HG03280 (cell line): ENCODE measurements around the gene FXYD1.
"Not testable (repeated sequence)": the region's sequence is repeated elsewhere in the genome, so short reads cannot be mapped to it uniquely, and the experiment has no call there.

Experiments
- ATAC-seq: cut with Tn5 transposase; IDR thresholded peaks from one replicate; pipeline ENCODE4 v1.9.1; 2021; ENCODE audit warnings: mild to moderate bottlenecking, moderate library complexity; ENCODE audit not compliant: unreplicated experiment

Gene FXYD1

DNA sequence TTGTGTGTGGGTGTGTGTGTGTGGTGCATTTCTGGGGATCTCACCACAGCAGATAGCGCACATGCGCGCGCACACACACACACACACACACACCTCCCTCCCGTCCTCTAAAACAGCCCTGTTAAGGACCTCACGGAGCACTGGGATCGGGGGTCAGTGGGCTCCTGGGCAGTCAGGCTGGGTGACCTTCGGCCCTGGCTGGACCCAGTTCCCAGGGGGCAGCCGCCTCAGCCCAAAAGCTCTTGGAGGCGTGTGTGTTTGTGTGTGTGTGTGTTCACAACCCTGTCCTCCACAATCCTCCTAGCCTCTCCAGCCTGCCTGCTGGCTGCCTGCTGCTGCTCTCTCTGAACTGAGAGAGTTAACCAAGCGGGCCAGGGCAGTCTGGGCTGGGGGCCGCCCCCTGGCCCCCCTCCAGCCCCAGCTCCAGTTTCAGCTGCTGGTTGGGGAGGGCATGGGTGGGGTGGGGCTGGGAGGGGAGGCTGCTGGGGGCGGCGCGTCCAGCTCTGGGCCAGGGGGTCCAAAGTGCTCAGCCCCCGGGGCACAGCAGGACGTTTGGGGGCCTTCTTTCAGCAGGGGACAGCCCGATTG lies at the start of gene FXYD1:
TSS of gene FXYD1 (plus strand) at position 520 of the 588 bp plus-strand sequence. CDS start 1,256 bp downstream, outside the sequence.
- no peak for ATAC-seq

DNA sequence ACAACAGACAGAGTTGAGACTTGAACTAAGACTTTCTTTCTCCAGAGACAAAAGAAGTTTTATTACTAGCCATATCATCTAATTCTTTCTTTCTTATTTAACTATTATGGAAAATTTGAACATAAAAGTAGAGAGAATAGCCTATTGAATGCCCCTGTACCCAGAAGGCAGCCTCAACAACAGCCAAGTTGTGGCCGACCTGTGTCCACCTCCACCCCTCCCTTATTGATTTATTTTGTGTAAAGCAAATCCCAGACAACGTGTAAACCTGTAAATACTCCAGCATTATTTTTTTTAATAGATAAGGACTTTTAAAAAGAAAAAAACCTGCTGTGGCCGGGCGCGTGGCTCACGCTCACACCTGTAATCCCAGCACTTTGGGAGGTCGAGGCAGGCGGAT lies 49.1 kb upstream of the FXYD1 start:
- ATAC-seq = no peak

DNA sequence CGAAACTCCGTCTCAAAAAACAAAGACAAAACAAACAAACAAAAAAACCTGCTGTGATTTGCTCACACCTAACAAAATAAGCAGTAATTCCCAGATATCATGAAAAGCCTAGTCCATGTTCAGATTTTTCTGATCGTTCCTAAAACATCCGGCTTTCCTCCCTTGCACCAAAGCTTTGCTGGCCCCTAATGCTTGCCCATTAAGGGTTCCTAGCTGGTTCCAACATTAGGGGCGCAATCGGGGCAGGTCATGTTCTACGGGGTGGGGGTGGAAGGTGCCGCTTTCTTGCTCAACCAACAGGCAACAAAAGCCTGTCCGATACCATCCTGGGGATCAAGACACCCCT lies 48.5 kb upstream of the FXYD1 start:
- ATAC-seq = no peak

DNA sequence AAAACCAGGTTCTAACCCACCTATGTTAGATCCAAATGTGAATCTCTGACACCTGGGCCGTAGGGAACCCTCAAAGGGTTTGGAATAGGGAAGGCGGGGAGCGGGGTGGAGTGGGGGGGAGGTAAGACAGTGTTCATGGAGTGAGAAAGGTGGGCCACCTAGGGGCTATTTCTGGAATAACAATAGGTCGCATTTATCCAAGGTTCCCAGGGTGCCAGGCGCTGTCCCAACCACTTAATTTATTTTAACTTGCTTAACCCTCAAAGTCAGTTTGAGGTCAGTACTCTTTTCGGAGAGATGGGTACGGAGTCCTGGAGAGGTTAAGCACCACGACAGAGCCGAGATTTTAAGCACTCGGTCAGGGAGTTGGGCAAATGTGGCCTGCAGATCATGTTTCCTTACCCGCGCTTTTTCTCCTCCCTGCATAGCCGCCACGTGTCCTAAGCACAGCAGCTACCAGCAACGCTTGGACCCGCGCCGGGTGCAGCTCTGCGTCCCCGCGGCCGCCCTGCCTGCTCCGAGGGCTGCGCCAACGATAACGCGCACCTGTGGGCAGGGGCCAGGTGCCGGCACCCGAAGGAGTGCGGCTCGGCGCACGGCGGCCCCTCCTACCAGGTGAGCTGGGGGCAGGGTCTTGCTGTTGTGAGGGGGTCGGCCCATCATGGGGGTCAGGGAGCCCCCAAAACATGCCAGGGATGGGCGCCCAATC lies 48.0 kb upstream of the FXYD1 start:
- ATAC-seq = no peak

DNA sequence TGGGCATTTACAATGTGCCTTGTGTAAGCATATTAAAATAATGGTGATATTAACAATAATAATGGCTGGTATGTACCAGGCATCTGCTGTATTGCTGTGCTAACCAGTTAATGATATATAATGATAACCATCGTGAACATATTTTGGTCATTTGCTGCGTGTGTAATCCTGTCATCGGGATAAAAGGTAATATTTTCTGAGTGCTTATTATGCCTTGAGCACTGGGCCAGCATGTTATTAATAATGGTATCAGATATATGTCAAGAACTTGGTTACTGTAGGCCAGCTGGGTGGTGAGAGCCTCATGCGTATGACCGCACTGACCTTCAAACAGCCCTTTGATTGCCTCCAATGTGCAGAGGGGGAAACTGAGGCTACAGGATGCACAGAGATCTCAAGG lies 45.2 kb upstream of the FXYD1 start:
- ATAC-seq = no peak

DNA sequence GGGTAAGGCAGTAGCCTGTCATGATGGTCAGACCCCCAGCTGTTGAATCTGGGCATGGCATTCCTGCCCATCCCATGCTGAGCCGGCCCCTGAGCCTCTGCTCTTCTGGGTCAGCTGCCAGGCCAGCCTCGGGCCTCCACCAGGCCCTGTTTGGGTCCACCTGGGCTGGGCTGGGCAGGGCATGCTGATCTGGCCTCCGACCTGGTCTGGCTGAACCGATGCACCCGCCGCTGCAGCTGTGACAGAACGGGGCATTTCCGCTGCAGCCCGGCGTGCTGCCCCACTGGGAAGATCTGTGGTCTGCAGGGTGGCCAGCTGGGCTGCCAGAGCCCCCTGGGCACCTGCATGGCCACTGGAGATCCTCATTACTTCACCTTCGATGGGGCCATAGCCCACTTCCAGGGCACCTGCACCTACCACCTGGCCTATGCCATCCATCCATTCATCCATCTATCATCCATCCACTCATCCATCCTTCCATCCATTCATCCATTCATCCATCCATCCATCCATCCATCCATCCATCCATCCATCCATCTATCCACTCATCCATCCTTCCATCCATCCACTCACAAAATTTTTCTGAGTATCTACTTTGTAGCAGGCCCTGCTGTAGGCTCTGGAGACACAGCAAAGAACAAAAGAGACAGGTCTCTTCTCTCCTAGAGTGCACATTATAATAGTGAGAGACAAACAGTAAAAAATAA lies 44.5 kb upstream of the FXYD1 start:
- ATAC-seq = no peak

DNA sequence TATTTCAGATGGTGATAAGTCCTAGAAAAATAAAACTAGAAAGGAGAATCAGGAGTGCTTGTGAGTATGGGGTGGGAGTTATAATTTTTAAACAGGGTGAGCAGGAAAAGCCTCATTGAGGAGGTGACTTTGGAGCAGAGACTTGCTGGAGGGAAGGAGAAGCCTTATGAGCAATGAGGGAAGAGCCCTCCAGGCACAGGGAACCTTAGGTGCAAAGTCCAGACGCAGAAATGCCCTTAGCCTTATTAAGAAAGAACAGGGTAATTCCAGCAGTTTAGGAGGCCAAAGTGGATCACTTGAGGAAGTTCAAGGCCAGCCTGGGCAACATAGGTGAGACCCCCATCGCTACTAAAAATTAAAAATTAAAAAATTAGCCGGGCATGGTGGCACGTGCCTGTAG lies 44.0 kb upstream of the FXYD1 start:
- no peak for ATAC-seq

DNA sequence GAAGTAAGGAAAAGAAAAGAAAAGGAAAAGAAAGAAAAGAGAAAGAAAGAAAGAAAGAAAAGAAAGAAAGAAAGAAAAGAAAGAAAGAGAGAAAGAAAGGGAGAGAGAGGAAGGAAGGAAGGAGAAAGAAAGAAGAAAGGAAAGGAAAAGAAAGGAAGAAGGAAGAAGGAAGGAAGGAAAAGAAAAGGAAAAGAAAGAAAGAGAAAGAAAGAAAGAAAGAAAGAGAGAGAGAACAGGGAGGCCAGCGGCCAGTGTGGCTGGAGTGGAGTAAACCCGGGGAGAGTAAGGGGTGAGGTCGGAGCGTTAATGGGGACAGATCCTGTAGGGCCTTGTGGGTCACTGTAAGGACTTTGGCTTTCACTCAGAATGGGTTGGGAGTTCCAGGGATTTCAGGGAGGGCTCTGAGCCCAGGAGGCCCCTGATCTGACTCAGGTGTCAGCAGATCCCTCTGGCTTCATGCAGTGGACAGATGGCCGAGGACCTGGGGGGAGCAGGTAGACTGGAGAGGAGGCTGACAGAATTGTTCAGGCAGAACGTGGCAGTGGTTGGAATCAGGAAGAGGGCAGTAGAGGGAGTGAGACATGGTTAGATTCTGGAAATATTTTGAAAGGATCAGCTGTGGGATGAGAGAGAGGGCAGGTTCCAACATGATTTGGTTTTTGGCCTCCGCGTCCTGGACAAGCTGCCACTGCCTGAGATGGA lies 42.8 kb upstream of the FXYD1 start:
- ATAC-seq = no peak

DNA sequence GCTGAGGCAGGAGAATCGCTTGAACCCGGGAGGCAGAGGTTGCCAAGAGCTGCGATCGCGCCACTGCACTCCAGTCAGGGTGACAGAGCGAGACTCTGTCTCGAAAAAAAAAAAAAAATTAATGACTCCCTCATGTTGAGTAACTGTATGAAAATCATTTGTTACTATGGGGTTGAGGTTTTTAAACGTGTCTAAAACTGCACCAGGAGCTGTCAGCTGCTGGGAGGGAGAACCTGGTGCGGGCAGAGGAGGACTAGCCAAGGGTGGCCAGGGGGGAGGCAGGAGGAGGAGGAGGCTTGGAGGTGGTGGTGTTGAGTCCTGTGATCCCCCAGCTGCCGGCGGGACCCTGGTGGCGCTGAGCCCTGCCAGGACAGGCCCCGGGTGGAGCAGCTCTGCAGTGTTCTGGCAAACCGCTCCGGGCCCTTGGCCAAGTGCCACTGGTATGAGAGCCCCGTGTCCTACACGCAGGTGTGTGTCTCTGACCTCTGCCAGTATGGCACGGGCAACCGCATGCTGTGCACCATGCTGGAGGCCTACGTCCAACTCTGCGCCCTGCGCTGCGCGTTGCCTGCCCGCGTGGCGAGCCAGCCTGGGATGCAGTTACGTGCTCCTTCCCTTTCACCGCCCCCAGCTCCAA lies 40.1 kb upstream of the FXYD1 start:
- ATAC-seq = no peak

DNA sequence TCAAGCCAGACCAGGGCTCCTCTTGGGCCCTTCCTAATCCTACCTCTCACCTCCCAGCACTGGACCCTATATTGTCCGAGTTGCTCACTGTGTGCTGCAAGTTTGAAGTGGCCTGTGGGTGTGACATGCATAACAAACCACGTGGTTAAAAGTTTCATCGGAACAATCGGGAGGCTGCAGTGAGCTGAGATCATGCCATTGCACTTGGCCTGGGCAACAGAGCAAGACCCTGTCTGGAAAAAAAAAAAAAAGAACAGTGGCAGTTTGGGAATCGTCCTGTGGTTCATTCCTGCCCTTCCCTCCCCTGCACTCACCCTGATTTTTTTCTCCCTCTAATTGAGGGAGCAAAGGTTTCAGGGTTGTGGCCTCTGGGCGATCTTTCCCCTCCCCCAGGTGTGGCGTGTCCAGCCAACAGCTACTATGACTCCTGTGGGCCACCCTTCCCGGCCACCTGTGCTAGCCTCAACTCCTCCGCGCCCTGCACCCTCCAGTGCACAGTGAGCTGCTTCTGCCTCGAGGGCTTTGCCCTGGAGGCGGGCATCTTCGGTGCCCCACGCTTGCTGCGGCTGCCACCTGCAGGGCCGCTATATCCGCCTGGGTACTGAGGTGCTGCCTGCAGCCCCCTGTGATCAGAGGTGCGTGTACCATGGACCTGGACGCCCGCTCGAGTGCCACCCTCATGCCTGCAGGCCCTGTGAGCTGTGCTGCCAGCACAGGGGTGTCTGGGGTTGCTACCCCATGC lies 39.3 kb upstream of the FXYD1 start:
- no peak for ATAC-seq

DNA sequence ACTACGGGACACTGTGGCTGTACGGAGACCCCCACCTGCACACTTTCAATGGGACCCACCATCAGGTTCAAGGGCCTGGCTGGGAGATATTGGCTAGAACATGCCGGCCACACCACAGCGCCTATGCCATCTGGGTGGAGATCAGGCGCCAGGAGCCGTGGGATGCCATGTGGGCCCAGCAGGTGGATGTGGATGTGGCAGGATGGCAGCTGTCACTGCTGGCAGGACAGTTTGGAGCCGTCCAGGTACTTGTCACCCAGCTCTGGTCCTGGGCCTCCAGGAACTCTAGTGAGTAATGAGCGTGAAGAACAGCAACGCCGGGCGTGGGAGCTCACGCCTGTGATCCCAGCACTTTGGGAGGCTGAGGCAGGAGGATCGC lies 38.7 kb upstream of the FXYD1 start:
- ATAC-seq = no peak

DNA sequence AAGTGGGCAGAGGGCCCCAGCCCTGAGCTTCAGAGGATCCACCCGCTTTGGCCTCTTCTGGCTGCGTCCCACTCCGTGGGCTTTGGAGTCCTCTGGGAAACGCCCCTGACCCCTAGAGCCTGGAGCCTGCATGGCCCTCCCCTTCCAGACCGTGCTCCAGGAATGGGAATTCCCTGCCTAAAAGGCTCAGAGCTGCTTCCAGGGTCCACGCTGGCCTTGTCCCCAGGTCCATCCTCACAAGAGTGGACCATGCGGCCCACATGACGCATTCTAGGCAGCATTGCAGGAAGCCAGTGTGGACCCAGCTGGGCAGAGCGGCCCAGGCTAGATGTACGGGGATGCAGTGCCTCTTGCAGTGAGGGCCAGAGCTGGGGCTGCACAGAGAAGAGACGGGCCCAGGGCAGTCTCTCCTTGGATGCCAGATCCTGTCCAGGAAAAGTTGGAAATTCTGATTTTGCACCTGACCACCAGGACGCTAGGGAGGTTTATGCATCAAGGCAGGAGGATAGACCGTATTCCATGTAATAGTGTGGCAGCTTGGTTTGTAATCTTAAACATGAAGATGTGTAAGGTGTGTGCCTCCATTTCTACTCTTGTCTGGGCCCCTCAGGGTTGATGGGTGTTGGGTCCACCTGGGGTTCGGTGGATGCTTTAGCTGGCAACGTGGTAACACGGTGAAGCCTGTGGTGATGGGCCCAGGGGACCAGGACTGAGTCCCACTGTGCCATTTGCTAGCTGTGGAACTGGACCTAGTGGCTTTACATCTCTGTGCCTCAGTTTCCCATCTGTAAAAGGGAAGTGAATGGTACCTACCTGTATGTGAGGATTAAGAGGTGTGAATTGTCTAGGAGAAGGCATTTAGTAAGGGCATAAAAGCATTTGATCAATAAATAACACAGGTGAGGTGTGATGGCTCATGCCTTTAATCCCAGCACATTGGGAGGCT lies 37.8 kb upstream of the FXYD1 start:
- ATAC-seq = no peak

DNA sequence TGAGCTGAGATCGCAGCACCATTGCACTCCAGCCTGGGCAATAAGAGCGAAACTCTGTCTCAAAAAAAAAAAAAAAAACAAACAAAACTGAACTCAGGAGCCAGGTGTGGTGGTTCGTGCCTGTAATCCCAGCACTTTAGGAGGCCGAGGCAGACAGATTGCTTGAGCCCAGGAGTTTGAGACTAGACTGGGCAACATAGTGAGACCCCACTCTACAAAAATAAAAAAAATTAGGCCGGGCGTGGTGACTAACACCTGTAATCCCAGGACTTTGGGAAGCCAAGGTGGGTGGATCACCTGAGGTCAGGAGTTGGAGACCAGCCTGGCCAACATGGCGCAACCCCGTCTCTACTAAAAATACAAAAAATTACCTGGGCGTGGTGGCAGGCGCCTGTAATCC lies 36.7 kb upstream of the FXYD1 start:
- not testable (repeated sequence) for ATAC-seq

DNA sequence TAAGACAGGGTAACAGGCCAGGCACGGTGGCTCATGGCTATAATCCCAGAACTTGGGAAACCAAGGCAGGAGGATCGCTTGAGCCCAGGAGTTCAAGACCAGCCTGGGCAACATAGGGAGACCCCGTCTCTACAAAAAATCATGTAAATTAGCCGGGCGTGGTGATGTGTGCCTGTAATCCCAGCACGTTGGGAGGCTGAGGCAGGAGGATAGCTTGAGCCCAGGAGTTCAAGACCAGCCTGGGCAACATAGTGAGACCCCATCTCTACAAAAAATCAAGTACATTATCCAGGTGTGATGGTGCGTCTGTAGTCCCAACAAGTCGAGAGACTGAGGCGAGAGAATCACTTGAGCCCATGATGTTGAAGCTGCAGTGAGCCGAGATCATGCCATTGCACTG lies 35.0 kb upstream of the FXYD1 start:
- not testable (repeated sequence) for ATAC-seq

DNA sequence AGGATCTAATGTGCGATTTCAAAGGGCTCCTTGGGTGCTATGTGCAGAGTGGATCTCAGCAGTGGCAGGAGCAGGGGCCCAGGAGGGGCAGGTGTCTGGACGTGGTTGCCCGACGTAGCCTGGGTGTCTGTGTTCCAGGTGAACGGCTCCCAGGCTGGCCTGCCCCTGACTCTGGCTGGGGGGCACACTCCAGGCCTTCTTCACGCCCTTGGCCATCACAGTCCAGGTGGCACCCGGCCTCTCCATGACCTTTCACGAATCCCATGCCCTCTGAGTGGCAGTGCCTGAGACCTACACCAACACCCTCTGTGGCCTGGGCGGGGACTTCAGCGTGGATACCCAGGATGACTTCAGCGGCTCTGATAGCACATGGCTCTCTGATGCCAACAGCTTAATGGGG lies 34.3 kb upstream of the FXYD1 start:
- ATAC-seq = no peak

DNA sequence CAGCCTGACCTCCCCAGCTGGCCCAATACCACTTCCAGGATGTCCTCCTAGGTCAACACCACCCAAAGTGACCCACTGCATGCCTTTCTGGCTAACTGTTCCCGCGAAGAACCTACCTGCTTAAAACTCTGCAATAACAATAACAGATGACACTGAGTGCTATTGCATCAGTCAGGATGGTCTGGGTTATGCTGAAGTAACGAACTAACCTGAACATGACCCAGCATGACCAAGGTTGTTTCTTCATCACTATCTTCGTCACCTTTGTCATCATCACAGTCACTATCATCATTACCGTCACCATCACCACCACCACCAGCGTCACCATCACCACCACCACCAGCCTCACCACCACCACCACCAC lies 33.6 kb upstream of the FXYD1 start:
- no peak for ATAC-seq

DNA sequence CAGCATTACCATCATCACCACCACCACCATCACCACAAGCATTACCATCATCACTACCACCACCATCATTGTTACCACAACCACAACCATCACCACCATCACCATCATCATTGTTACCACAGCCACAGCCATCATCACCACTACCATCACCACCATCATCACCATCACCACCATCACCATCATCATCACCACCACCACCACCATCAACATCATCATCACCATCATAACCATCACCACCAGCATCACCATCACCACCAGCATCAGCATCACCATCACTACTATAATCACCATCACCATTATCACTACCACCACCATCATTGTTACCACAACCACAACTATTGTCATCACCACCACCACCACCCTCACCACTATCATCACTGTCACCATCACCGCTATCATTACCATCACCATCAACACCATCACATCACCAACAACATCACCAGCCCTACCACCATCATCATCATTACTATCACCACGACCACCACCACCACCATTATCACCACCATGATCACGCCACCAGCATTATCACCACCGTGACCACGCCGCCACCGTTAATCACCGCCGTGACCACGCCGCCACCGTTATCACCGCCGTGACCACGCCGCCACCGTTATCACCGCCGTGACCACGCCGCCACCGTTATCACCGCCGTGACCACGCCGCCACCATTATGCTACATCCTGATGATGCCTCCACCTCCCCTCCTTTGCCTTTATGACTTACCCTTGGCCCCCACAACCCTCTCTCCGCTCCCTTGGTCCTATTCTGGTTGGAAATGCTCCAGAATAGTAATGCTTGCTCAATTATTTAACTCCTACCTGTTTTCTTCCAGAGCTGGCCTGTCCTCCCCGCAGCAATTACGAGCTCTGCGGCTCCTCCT lies 33.0 kb upstream of the FXYD1 start:
- no peak for ATAC-seq

DNA sequence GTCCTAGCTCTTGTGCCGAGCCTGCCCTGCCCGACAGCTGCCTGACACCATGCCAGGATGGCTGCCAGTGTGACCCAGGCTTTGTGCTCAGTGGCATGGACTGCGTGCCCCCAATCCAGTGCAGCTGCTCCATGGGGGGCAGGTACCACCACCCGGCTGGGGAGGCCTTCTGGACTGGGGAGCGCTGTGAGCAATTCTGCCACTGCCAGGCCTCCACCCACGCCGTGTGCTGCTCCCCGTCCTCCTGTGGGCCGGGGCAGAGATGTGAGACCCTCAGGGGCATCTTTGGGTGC lies 32.4 kb upstream of the FXYD1 start:
- no peak for ATAC-seq
